GM12878 (cell line): ENCODE data around the gene OGFRL1. TPM values are rescaled to one million over a fixed set of nuclear protein-coding genes. Genes with fewer than 3 reads are reported as not detected.

Source experiments
- ATAC-seq: fragments of 200-7000 bp; cut with Tn5 transposase; 3 replicates; pipeline ENCODE4 v1.9.1; 2020; ENCODE audit warnings: mild to moderate bottlenecking, moderate library complexity
- BruUV-seq: library from RNA; stranded (reverse); fragments of 400-500 nt; replicated peaks from 2 replicates; lab custom pipeline; 2021; lab: Mats Ljungman, UMichigan
- CTCF ChIA-PET: fragments of 300-600 bp; sonication (Branson Sonifier 250); formaldehyde crosslinking; extraction: SDS; loops from one replicate; lab custom pipeline; 2021; ENCODE audit warnings: inconsistent platforms; lab: Yijun Ruan, JAX
- POLR2A ChIA-PET: fragments of 350-600 bp; formaldehyde crosslinking; extraction: SDS; loops from one replicate; lab custom pipeline; 2021; ENCODE audit warnings: inconsistent platforms; lab: Charles Lee
- RAD21 ChIA-PET: fragments of 300-600 bp; sonication (Branson Sonifier 250); formaldehyde crosslinking; loops from one replicate; lab custom pipeline; 2023; ENCODE audit warnings: antibody characterized with exemption; ENCODE audit not compliant: unreplicated experiment; lab: Charles Lee
- SMC1A ChIA-PET: fragments of 300-600 bp; sonication (Branson Sonifier 250); formaldehyde crosslinking; loops from one replicate; lab custom pipeline; 2023; ENCODE audit not compliant: unreplicated experiment, uncharacterized antibody; lab: Charles Lee
- DNase-seq: peaks from one replicate; pipeline ENCODE4 v3.0.0-alpha.2; 2011; ENCODE audit warnings: low read depth, low spot score
- FAIRE-seq: peaks from 3 replicates; lab custom pipeline; 2011; peaks lifted over from hg19 to GRCh38; lab: Jason Lieb, UNC
- H2AFZ ChIP-seq: 2 replicates; pipeline ENCODE4 v1.6.0; 2011; ENCODE audit warnings: low read depth, low read length, control low read depth; ENCODE audit not compliant: control insufficient read depth
- H3K27ac ChIP-seq: 2 replicates; pipeline ENCODE4 v1.5.1; 2011; ENCODE audit warnings: control low read depth; ENCODE audit not compliant: control insufficient read depth, insufficient read depth
- H3K27me3 ChIP-seq, 2 experiments: replicated peaks in 1 of 2; 2 replicates each; pipeline versions ENCODE4 v1.6.0 to v1.6.1; 2011; ENCODE audit warnings: low read length in 1 of 2; ENCODE audit not compliant: control insufficient read depth in 2 of 2, insufficient read depth in 2 of 2
- H3K36me3 ChIP-seq, 2 experiments: 2 replicates each; pipeline ENCODE4 v1.5.1; 2011; ENCODE audit warnings: low read length in 1 of 2; ENCODE audit not compliant: control insufficient read depth in 2 of 2, insufficient read depth in 2 of 2
- H3K4me1 ChIP-seq: 2 replicates; pipeline ENCODE4 v1.6.1; 2011; ENCODE audit warnings: mild to moderate bottlenecking, low read length, moderate library complexity, mixed read lengths; ENCODE audit not compliant: control insufficient read depth, insufficient read depth
- H3K4me2 ChIP-seq: 2 replicates; pipeline ENCODE4 v1.6.0; 2011; ENCODE audit warnings: control low read depth; ENCODE audit not compliant: control insufficient read depth, insufficient read depth
- H3K4me3 ChIP-seq: fragments of 200-600 bp; sonication (generic); 2 replicates; pipeline ENCODE4 v1.5.1; 2016
- H3K79me2 ChIP-seq: 2 replicates; pipeline ENCODE4 v1.6.0; 2011; ENCODE audit warnings: low read length; ENCODE audit not compliant: control insufficient read depth, insufficient read depth
- H3K9ac ChIP-seq: 2 replicates; pipeline ENCODE4 v1.8.0; 2011; ENCODE audit warnings: low read length, control low read depth, mixed read lengths; ENCODE audit not compliant: control insufficient read depth, insufficient read depth
- H3K9me3 ChIP-seq: replicated peaks from 3 replicates; pipeline ENCODE4 v1.5.1; 2011; ENCODE audit warnings: mild to moderate bottlenecking, low read length; ENCODE audit not compliant: control insufficient read depth, insufficient read depth
- H4K20me1 ChIP-seq: 2 replicates; pipeline ENCODE4 v1.6.0; 2011; ENCODE audit not compliant: control insufficient read depth, insufficient read depth
- CHD1 ChIP-seq: IDR thresholded peaks from 2 replicates; pipeline ENCODE4 v1.6.1; 2012; ENCODE audit warnings: low read depth, low read length, improper control_type of control experiment
- CHD4 ChIP-seq: fragments of 200-600 bp; sonication (generic); IDR thresholded peaks from 2 replicates; pipeline ENCODE4 v1.6.1; 2016; ENCODE audit warnings: mild to moderate bottlenecking
- GATAD2B ChIP-seq: fragments of 450-650 bp; conservative IDR thresholded peaks from 2 replicates; pipeline ENCODE4 v1.6.1; 2017; ENCODE audit warnings: low read depth, mild to moderate bottlenecking, moderate library complexity
- NFYA ChIP-seq: IDR thresholded peaks from 2 replicates; pipeline ENCODE4 v1.6.1; 2011; ENCODE audit warnings: low read depth, mild to moderate bottlenecking, low read length, improper control_type of control experiment, borderline replicate concordance
- ZZZ3 ChIP-seq: IDR thresholded peaks from 2 replicates; pipeline ENCODE4 v1.6.1; 2011; ENCODE audit warnings: low read depth; ENCODE audit not compliant: control insufficient read depth, insufficient read length
- WGBS: methylation state at CpG from one replicate; pipeline ENCODE4 v1.1.6; 2016; ENCODE audit warnings: low lambda C conversion rate; ENCODE audit not compliant: insufficient replicate concordance, insufficient coverage; ENCODE audit errors: missing lambda C conversion rate; 5-methylcytosine and 5-hydroxymethylcytosine counted together
- in situ Hi-C: fragments of 300-500 bp; cut with MboI; formaldehyde crosslinking; loops from 9 replicates; pipeline ENCODE4 v1.14.3; 2018; ENCODE audit warnings: mixed read lengths
- intact Hi-C: fragments of 100-400 bp; cut with micrococcal nuclease; formaldehyde crosslinking; loops from one replicate; pipeline ENCODE4 v1.14.2; 2022; ENCODE audit not compliant: unreplicated experiment
- polyA plus RNA-seq, 11 experiments: library from polyadenylated mRNA; depleted of rRNA in 4 of 11; unstranded in 6 of 11; stranded (reverse) in 5 of 11; fragments of >200 nt; fragmentation: Nextera tagmentation in 4 of 11; fragmentation: Illumina TruSeq in 1 of 11; extraction: Ambion mirVana in 4 of 11; extraction: Trizol in 1 of 11; gene quantifications; 1 replicate in 1 of 11; 2 replicates in 10 of 11; pipeline versions ENCODE4 v1.2.1 to v1.2.3, GENCODE V29; 2011 to 2016; ENCODE audit warnings: inconsistent platforms in 2 of 11, missing spikeins in 2 of 11, low read depth in 1 of 11
- total RNA-seq, 4 experiments: library from RNA; depleted of rRNA in 3 of 4; stranded (reverse); fragments of >200 nt in 3 of 4; fragmentation: Illumina TruSeq in 1 of 4; extraction: Trizol in 1 of 4; gene quantifications; 2 replicates each; pipeline versions ENCODE4 v1.2.1 to v1.2.3, GENCODE V29; 2013 to 2021
- TF ChIP-seq, protein P1 (sequence below): IDR thresholded peaks from 2 replicates; pipeline ENCODE4 v1.6.1; 2012; ENCODE audit warnings: mild to moderate bottlenecking, low read depth, low read length
- TF ChIP-seq, protein P2 (sequence below): fragments of 450-650 bp; IDR thresholded peaks from 2 replicates; pipeline ENCODE4 v1.6.1; 2017; ENCODE audit warnings: low read depth, mild to moderate bottlenecking, moderate library complexity

Gene OGFRL1
- total and polyA plus RNA-seq, 10 of the 15 experiments (the other 5 are each of a cell fraction or from before 2014, with no cell fraction given), result 0.24 to 5.8 (median 2.3) TPM

- intact Hi-C loops, result no loop called here
- no peak overlapping the region for H3K4me3 ChIP-seq
These were observed 31.4 kb downstream of the OGFRL1 start for GRCh38 chr6:71320041-71320440.

DNA sequence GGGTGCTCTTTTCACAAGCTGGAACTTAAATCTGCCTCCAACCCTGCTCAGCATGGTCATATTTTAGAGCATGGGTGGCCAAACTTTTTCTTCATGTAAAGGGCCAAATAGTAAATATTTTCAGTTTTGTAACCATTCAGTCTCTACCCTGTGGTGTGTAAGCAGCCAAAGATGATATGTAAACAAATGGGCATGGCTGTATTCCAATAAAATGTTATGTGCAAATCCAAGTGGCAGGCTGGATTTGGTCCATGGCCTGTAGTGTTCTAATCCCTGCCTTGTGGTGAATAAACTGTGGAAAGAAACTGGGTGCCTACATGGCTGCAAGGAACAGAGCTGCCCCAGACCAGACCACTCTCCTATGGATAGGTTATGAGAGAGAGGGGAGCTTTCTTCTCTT lies 32.7 kb downstream of the OGFRL1 start:
- no TSS peak for BruUV-seq
- RAD21 ChIA-PET, result interaction anchor here (0.6 kb wide), 1 partner anchor 454 kb away, joined by 3 read pairs; no protein-coding TSS in a partner anchor
- TF ChIP-seq, protein P1, sequence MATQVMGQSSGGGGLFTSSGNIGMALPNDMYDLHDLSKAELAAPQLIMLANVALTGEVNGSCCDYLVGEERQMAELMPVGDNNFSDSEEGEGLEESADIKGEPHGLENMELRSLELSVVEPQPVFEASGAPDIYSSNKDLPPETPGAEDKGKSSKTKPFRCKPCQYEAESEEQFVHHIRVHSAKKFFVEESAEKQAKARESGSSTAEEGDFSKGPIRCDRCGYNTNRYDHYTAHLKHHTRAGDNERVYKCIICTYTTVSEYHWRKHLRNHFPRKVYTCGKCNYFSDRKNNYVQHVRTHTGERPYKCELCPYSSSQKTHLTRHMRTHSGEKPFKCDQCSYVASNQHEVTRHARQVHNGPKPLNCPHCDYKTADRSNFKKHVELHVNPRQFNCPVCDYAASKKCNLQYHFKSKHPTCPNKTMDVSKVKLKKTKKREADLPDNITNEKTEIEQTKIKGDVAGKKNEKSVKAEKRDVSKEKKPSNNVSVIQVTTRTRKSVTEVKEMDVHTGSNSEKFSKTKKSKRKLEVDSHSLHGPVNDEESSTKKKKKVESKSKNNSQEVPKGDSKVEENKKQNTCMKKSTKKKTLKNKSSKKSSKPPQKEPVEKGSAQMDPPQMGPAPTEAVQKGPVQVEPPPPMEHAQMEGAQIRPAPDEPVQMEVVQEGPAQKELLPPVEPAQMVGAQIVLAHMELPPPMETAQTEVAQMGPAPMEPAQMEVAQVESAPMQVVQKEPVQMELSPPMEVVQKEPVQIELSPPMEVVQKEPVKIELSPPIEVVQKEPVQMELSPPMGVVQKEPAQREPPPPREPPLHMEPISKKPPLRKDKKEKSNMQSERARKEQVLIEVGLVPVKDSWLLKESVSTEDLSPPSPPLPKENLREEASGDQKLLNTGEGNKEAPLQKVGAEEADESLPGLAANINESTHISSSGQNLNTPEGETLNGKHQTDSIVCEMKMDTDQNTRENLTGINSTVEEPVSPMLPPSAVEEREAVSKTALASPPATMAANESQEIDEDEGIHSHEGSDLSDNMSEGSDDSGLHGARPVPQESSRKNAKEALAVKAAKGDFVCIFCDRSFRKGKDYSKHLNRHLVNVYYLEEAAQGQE, result no peak
- TF ChIP-seq, protein P2, sequence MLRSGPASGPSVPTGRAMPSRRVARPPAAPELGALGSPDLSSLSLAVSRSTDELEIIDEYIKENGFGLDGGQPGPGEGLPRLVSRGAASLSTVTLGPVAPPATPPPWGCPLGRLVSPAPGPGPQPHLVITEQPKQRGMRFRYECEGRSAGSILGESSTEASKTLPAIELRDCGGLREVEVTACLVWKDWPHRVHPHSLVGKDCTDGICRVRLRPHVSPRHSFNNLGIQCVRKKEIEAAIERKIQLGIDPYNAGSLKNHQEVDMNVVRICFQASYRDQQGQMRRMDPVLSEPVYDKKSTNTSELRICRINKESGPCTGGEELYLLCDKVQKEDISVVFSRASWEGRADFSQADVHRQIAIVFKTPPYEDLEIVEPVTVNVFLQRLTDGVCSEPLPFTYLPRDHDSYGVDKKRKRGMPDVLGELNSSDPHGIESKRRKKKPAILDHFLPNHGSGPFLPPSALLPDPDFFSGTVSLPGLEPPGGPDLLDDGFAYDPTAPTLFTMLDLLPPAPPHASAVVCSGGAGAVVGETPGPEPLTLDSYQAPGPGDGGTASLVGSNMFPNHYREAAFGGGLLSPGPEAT, result no peak
- no peak for TF ChIP-seq CHD4
- no peak for TF ChIP-seq CHD1
- FAIRE-seq (no peak), ATAC-seq (no peak), DNase-seq (no peak)
- H3K4me1 ChIP-seq, result no peaks in the 10 kb centered on the region
- no peak overlapping the region for H3K27ac ChIP-seq
- CTCF ChIA-PET, result interaction anchor here (1.3 kb wide), 1 partner anchor 73 kb away, joined by 3 read pairs; no protein-coding TSS in a partner anchor
- in situ Hi-C loops, result no loop called here
- H3K4me3 ChIP-seq, result no peak overlapping the region
- no peaks in the 10 kb centered on the region for H3K9me3 ChIP-seq
- H2AFZ ChIP-seq, result no peak overlapping the region
- intact Hi-C loops, result no loop called here
- H3K79me2 ChIP-seq, result no peaks in the 10 kb centered on the region
- H3K27me3 ChIP-seq, result no peaks in the 10 kb centered on the region
- H3K9ac ChIP-seq, result no peak overlapping the region
- no peaks in the 10 kb centered on the region for H3K36me3 ChIP-seq
- H3K4me2 ChIP-seq, result no peak overlapping the region
- POLR2A ChIA-PET, result no interaction called here
- no peaks in the 10 kb centered on the region for H4K20me1 ChIP-seq
- SMC1A ChIA-PET, result interaction anchor here (0.9 kb wide), 1 partner anchor 10 kb away, joined by 3 read pairs; no protein-coding TSS in a partner anchor

More at GRCh38 chr6:71320041-71320440, 31.4 kb downstream of the OGFRL1 start:
- DNase-seq (no peak), ATAC-seq (no peak), FAIRE-seq (no peak)
- 86% methylated on average over 2 of the region's 2 CpGs for WGBS
- BruUV-seq, result no TSS peak
- CTCF ChIA-PET, result interaction anchor here (1.3 kb wide), 1 partner anchor 71 kb away, joined by 3 read pairs; no protein-coding TSS in a partner anchor
- Histone ChIP-seq H2AFZ (no peak overlapping the region), H3K9ac (no peak overlapping the region), H3K9me3 (no peaks in the 10 kb centered on the region), H3K27me3 (no peaks in the 10 kb centered on the region), H3K4me1 (no peaks in the 10 kb centered on the region), H4K20me1 (no peaks in the 10 kb centered on the region), H3K27ac (no peak overlapping the region), H3K79me2 (no peaks in the 10 kb centered on the region), H3K4me2 (no peak overlapping the region), H3K36me3 (no peaks in the 10 kb centered on the region)
- POLR2A ChIA-PET, result no interaction called here
- in situ Hi-C loops, result no loop called here
- SMC1A ChIA-PET, result no interaction called here
- TF ChIP-seq NFYA (no peak), ZZZ3 (no peak), GATAD2B (no peak)
- RAD21 ChIA-PET, result no interaction called here
